Esophagus squamous epithelium (tissue), 4 donors: ENCODE results near the gene AGTRAP.

Experiments
- POLR2A ChIP-seq, 4 donors: fragments of 450-650 bp; IDR thresholded peaks; one replicate each; pipeline ENCODE4 v1.6.1; 2017; ENCODE audit warnings: antibody characterized with exemption in 4 of 4, mild to moderate bottlenecking in 4 of 4, moderate library complexity in 3 of 4
- TF ChIP-seq, protein P1 (sequence below), 6 experiments: fragments of 450-650 bp in 4 of 6; fragments of 200-600 bp in 2 of 6; sonication (generic) in 2 of 6; IDR thresholded peaks; one replicate each; pipeline ENCODE4 v1.5.1; 2016 to 2019; ENCODE audit warnings: antibody characterized with exemption in 6 of 6, mild to moderate bottlenecking in 4 of 6, moderate library complexity in 4 of 6

DNA sequence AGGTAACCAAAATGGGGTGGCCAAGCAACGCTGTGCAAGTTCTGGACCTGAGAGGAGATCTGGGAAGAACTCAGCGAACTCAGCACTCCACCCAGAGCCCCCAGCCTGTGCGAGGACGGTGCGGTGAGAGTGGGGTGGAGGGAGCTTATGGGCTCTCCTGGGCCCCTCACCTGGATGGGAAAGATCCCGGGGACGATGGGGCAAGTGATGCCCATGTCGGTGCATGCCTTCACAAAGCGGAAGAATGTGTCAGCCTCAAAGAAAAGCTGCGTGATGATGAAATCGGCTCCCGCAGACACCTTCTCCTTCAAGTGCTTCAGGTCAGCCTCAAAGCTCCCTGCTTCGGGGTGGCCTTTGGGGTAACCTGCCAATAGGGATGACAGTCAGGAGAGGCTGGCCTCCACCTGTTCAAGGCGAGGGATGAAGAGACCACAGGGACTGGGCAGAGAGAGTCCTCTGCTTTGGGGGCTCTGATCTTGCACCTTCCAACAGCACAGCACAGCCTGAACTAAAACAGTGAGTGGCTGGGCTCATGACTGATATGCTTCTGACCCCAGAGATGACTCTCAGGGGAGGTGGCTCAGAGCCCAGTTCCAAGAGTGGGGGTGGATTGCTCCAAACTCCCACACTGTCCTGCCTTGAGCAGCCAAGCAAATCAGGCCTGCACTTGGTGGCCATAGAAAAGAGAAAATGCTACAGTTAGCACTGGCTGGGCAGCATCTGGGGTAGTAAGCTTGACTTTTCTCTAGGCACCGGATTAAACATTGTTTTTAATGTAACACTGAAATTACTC lies 60.3 kb downstream of the AGTRAP start:
- TF ChIP-seq, protein P1, sequence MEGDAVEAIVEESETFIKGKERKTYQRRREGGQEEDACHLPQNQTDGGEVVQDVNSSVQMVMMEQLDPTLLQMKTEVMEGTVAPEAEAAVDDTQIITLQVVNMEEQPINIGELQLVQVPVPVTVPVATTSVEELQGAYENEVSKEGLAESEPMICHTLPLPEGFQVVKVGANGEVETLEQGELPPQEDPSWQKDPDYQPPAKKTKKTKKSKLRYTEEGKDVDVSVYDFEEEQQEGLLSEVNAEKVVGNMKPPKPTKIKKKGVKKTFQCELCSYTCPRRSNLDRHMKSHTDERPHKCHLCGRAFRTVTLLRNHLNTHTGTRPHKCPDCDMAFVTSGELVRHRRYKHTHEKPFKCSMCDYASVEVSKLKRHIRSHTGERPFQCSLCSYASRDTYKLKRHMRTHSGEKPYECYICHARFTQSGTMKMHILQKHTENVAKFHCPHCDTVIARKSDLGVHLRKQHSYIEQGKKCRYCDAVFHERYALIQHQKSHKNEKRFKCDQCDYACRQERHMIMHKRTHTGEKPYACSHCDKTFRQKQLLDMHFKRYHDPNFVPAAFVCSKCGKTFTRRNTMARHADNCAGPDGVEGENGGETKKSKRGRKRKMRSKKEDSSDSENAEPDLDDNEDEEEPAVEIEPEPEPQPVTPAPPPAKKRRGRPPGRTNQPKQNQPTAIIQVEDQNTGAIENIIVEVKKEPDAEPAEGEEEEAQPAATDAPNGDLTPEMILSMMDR (IDR thresholded peaks at IDR 0.05) = no peak
- no peak for TF ChIP-seq POLR2A (IDR thresholded peaks at IDR 0.05)
